ENCODE data around the gene ITGB3. TPM values are rescaled to one million over a fixed set of nuclear protein-coding genes. Genes with fewer than 3 reads are reported as not detected.

Gene ITGB3
- total and polyA plus RNA-seq, 10 of the 15 experiments (the other 5 are each of a cell fraction or from before 2014, with no cell fraction given), result 0.69 to 22.8 (median 13.6) TPM

- TF ChIP-seq SUPT20H (IDR thresholded peaks at IDR 0.05; ENCODE audit: borderline replicate concordance, control insufficient read depth, low read depth, low read length), result no peak
Observed at GRCh38 chr17:47316311-47316710, 62.7 kb downstream of the ITGB3 start (continued).

GRCh38 chr17:47317119-47317518 is 63.5 kb downstream of the ITGB3 start:
- Histone ChIP-seq H2AFZ (ENCODE audit: control insufficient read depth, low read depth, low read length) (no peak overlapping the region), H3K4me2 (ENCODE audit: control insufficient read depth, insufficient read depth) (no peak overlapping the region), H3K4me3 (no peak overlapping the region), H3K36me3 (ENCODE audit: control insufficient read depth in 2 of 2, insufficient read depth in 2 of 2, low read length in 1 of 2) (no peaks in the 10 kb centered on the region), H3K4me1 (ENCODE audit: control insufficient read depth, insufficient read depth, low read length) (no peaks in the 10 kb centered on the region), H3K27ac (ENCODE audit: control insufficient read depth, insufficient read depth) (no peak overlapping the region), H3K9me3 (replicated peaks; ENCODE audit: control insufficient read depth, insufficient read depth, low read length) (peaks cover 1% of the 10 kb centered on the region; the same call in 2 of the 3 replicates), H3K79me2 (ENCODE audit: control insufficient read depth, insufficient read depth, low read length) (no peaks in the 10 kb centered on the region), H3K27me3 (replicated peaks in 1 of 2; ENCODE audit: control insufficient read depth in 2 of 2, insufficient read depth in 2 of 2, low read length in 1 of 2) (no peaks in the 10 kb centered on the region), H4K20me1 (ENCODE audit: control insufficient read depth, insufficient read depth) (no peaks in the 10 kb centered on the region), H3K9ac (ENCODE audit: control insufficient read depth, insufficient read depth, low read length) (no peak overlapping the region)
- FAIRE-seq (no peak), ATAC-seq (no peak), DNase-seq (ENCODE audit: low read depth, low spot score) (no peak)
- intact Hi-C loops (cut with micrococcal nuclease; ENCODE audit: unreplicated experiment) (loop anchor here (5.0 kb wide), 1 partner anchor 300 kb away; no protein-coding TSS in a partner anchor), in situ Hi-C loops (cut with MboI) (no loop called here)
- CTCF ChIA-PET, result interaction anchor here (0.7 to 9.3 kb wide), 17 partner anchors 9 to 375 kb away, joined by 3 to 227 read pairs (median 8); no protein-coding TSS in a partner anchor
- no TSS peak for BruUV-seq (replicated peaks)
- SMC1A ChIA-PET (ENCODE audit: uncharacterized antibody, unreplicated experiment), result interaction anchor here (1.0 to 7.6 kb wide), 12 partner anchors 9 to 299 kb away, joined by 3 to 175 read pairs (median 17); partner anchors contain the start of gene MYL4
- POLR2A ChIA-PET, result interaction anchor here (0.8 to 4.1 kb wide), 3 partner anchors 29 to 109 kb away, joined by 3 to 32 read pairs (median 13); no protein-coding TSS in a partner anchor
- RAD21 ChIA-PET (ENCODE audit: unreplicated experiment), result interaction anchor here (0.8 to 6.7 kb wide), 6 partner anchors 16 to 299 kb away, joined by 3 to 158 read pairs (median 4); no protein-coding TSS in a partner anchor
- 73% methylated on average over 2 of the region's 2 CpGs for WGBS (ENCODE audit: insufficient coverage, insufficient replicate concordance, low lambda C conversion rate, missing lambda C conversion rate)
- TF ChIP-seq BCLAF1 (IDR thresholded peaks at IDR 0.05), result no peak
- no peak for TF ChIP-seq HDGF (IDR thresholded peaks at IDR 0.05)
- TF ChIP-seq RELA (IDR thresholded peaks at IDR 0.05; ENCODE audit: borderline replicate concordance, partially characterized antibody), result no peak
- no peak for TF ChIP-seq POU2F2 (IDR thresholded peaks at IDR 0.05; ENCODE audit: borderline replicate concordance, low read depth, low read length)
- TF ChIP-seq RAD21 (IDR thresholded peaks at IDR 0.05; ENCODE audit: insufficient read depth, low read depth, low read length), result no peak
- no peak for TF ChIP-seq RBBP5 (conservative IDR thresholded peaks at IDR 0.05)
- TF ChIP-seq RB1 (IDR thresholded peaks at IDR 0.05; ENCODE audit: borderline replicate concordance), result no peak
- TF ChIP-seq PBX3 (IDR thresholded peaks at IDR 0.05; ENCODE audit: insufficient replicate concordance, low read depth, low read length), result no peak
- TF ChIP-seq CREB1 (IDR thresholded peaks at IDR 0.05; ENCODE audit: low read depth), result no peak
- no peak for TF ChIP-seq BMI1 (IDR thresholded peaks at IDR 0.05; ENCODE audit: borderline replicate concordance)
- no peak for TF ChIP-seq PKNOX1 (IDR thresholded peaks at IDR 0.05)
- TF ChIP-seq GABPA (IDR thresholded peaks at IDR 0.05; ENCODE audit: low read depth), result no peak
- TF ChIP-seq NR2F1 (conservative IDR thresholded peaks at IDR 0.05), result no peak
- no peak for TF ChIP-seq ZSCAN29 (IDR thresholded peaks at IDR 0.05)
- TF ChIP-seq SMC3 (IDR thresholded peaks at IDR 0.05; ENCODE audit: borderline replicate concordance, low read length), result no peak
- TF ChIP-seq SMAD5 (IDR thresholded peaks at IDR 0.05; ENCODE audit: low read depth), result no peak
- TF ChIP-seq ATF7 (IDR thresholded peaks at IDR 0.05; ENCODE audit: low read depth), result no peak
- no peak for TF ChIP-seq FOS (IDR thresholded peaks at IDR 0.05; ENCODE audit: borderline replicate concordance, extremely low read depth, insufficient read length)
- TF ChIP-seq CHD2 (IDR thresholded peaks at IDR 0.05; ENCODE audit: borderline replicate concordance, low read depth, low read length), result no peak
